GM21619 (cell line): ENCODE data around the gene C1orf50.
"Not testable (repeated sequence)": the region's sequence is repeated elsewhere in the genome, so short reads cannot be mapped to it uniquely, and the experiment has no call there.

ENCODE experiments used
- ATAC-seq: cut with Tn5 transposase; IDR thresholded peaks from one replicate; pipeline ENCODE4 v1.9.1; 2021; ENCODE audit not compliant: unreplicated experiment

The C1orf50 gene

GRCh38 chr1:42797414-42797813 lies 30.4 kb downstream of the C1orf50 start:
- no peak for ATAC-seq

GRCh38 chr1:42797979-42798378 lies 30.9 kb downstream of the C1orf50 start:
- ATAC-seq: no peak

DNA sequence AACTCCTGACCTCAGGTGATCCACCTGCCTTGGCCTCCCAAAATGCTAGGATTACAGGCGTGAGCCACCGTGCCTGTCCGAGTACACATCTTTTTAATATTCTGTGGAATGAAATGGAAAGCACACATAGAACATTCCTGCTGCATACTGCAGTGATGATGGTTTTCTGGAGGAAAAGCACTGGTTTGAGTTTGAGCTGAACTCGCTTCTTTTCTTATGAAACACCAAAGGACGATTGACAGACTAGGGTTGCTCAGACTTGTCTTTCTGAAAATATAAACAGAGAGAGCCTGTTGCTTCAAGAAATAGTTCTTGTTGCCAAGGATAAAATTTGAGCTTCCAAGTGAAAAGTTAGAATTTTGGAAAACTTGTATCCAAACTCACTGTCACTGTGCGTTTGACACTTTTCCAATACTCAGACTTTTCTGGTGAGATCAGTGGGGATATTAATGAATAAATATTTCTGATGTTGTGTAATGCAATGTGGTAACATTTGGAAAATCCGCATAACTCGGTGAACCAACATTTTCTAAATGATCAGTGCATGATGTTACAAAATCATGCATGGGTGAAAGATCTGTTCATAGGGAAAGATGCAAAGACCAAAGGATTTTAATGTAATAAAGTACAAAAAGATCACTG lies 34.9 kb downstream of the C1orf50 start:
- ATAC-seq: no peak

- ATAC-seq: no peak
Observed at GRCh38 chr1:42806171-42806570, 39.1 kb downstream of the C1orf50 start.

GRCh38 chr1:42806593-42806992 lies 39.5 kb downstream of the C1orf50 start:
- ATAC-seq: no peak

DNA sequence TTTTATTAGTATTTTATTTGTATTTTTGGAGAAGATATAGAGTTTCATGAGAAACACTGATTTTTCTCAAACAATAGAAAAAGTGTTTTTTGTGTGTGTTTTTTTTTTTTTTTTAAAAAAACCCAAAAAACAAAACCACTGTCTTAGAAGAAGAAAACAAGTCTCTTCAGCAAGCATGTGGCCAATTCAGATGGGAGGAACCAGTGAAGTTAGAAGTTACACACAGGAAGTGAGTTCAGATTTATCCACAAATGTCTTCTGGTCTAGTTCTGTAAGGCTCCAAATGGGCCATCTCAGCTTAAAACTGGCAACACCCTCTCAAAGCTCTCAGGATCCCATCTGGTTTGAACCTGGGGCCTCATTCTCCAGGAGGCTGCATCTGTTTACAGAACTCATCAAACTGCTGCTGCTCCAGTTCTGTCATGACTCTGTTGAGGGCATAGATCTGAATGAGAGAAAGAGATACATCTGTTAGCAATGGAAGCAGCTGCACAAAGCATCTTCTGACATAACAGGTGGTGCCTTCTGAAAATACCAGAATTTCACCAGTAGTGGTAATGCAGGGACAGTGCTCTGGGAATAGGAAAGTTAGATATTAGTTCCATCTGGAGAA lies 40.1 kb downstream of the C1orf50 start:
- no peak for ATAC-seq

DNA sequence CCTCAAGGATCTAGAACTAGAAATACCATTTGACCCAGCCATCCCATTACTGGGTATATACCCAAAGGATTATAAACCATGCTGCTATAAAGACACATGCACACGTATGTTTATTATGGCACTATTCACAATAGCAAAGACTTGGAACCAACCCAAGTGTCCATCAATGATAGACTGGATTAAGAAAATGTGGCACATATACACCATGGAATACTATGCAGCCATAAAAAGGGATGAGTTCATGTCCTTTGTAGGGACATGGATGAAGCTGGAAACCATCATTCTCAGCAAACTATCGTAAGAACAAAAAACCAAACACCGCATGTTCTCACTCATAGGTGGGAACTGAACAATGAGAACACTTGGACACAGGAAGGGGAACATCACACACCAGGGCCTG lies 47.8 kb downstream of the C1orf50 start:
- not testable (repeated sequence) for ATAC-seq

DNA sequence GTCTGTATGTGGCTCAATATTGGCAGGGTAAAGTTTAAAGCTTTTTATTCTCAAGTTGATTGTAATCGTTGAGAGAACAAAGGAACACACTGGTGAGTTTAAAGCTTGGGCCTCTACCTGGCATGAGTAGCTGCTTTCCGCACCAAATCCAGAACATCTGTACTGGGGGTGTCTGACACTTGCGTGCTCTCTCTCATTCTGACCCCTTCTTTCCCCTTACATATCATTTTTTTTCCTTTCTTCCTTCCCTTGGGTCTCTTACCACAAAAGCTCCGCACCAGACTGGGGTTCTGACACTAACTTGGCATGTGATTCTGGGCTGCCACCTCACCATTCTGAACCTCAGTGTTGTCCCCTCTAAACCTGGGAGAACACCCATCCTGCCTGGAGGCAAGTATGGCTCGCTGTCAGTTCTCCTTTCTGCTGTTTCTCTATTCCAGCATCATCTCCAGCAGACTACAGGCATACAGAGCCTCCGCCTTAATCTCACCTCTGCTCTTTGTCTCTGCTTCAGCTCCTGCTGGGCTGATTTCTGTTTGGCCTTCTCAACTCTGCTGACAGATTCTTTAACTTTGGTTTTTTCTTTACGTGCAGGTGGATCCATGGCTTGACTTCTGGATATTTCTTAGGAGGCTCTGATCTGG lies 49.0 kb downstream of the C1orf50 start:
- no peak for ATAC-seq

DNA sequence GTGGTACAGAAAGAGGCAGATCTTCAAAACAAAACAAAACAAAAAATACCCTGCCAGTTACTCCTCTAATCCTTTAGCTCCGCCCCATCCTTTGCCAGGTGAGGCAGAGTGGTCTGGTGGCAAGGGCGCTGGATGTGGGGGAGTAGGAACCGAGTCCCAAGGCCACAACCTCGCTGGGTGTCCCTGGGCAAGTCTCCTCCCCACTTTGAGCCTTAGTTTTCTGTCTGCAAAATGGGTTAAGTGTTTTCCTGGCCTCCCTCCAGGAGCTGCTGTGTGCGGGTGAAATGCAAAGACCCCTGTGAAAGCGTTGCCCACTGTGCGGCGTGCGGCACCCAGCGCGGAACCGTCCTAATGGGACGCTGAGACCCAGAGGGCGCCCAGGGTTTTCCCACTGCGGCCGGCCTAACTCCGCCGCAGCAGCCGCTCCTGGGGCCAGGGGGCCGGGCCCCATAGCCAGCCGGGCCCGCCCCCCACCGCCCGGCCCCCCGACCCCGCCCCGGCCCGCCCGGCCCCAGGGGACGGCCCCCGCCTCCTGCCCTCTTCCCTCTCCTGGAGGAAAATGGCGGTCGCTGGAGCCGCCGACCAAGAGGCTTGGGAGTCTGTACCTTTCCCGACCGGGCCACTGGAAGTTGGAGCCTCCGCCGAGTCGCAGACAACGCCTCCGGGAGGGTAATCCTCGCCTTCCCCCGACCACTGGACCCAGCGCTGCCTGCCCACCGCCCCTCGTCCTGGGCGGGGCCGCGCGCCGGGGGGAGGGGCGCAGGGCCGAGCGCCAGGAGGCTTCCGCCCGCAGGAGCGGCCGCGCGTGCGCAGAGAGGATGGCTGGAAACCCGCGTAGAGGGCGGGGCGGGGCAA lies 49.8 kb downstream of the C1orf50 start, which contains the start of the genes ERMAP and SVBP:
Gene ERMAP (plus strand): TSS at position 538 of the 855 bp plus-strand sequence. CDS start 13,327 bp downstream, outside the sequence.
Gene SVBP (minus strand): TSS at position 813 of the 855 bp plus-strand sequence. CDS start 853 bp downstream, outside the sequence.
- peak; percentile 66 for ATAC-seq

GRCh38 chr1:42817440-42817767 lies 50.4 kb downstream of the C1orf50 start:
- no peak for ATAC-seq

- ATAC-seq: no peak
Observed at GRCh38 chr1:42817976-42818375, 50.9 kb downstream of the C1orf50 start.

DNA sequence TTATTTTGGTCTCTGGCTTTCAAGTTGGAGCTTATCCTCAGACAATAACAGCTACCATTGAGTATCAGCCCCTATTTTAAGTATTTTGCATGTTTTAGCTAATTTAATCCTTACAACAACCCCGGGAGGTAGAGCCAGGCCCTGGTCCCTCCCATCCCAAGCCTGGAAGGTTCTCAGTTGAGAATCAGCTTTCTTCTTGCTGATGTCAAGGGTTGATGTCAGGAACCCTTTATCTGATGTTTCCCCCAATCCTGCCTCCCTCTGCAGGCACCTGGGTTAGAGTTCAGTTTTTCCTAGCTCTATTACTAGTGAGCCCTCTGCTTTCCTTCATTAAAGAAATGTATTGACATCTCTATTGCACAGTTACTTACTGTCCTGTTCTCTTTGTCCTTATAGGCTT lies 53.8 kb downstream of the C1orf50 start:
- ATAC-seq: no peak

GRCh38 chr1:42821690-42822089 lies 54.6 kb downstream of the C1orf50 start:
- ATAC-seq: no peak

- no peak for ATAC-seq
Observed at GRCh38 chr1:42822800-42823392, 55.8 kb downstream of the C1orf50 start.

GRCh38 chr1:42824481-42825035 lies 57.5 kb downstream of the C1orf50 start:
- ATAC-seq: no peak

DNA sequence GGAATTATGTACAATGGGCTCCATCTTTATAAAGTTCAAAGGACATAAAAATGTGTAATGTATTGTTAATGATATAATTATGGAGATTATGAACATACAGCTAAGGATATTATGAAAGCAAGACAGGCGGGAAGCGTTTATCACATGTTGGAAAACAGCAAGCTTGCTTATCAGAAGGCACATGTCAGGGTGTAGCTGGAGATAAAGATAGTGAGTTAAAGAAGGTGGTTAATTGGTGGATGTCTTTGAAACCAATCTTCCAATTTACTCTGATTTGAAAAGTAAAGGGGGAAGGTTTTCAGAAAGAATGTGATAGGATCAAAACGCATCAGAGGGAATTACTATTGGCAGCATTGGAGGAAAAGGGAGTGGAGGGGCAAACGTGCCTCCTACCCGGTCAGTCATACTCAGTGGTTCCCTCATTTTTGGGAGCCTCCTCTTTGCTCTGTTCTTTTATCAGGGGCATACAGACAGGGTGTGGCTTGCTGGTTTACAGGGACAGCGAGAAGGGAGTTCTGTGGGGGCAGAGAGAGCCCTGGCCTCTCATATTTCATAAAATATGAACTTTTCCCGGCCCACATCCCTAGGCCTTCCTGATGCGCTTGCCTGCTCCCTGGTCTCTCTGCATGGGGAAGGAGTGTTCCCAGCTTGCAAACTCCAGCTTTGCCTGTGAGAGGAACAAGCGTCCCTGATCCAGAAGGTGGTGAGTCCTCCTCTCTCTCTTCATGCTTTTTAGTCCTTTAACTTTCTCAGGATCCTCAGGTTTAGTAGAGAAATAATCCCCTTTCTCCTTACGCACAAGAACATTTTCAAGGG lies 58.2 kb downstream of the C1orf50 start:
- no peak for ATAC-seq
